ENCODE measurements around the gene SCYL3.

The SCYL3 gene

DNA sequence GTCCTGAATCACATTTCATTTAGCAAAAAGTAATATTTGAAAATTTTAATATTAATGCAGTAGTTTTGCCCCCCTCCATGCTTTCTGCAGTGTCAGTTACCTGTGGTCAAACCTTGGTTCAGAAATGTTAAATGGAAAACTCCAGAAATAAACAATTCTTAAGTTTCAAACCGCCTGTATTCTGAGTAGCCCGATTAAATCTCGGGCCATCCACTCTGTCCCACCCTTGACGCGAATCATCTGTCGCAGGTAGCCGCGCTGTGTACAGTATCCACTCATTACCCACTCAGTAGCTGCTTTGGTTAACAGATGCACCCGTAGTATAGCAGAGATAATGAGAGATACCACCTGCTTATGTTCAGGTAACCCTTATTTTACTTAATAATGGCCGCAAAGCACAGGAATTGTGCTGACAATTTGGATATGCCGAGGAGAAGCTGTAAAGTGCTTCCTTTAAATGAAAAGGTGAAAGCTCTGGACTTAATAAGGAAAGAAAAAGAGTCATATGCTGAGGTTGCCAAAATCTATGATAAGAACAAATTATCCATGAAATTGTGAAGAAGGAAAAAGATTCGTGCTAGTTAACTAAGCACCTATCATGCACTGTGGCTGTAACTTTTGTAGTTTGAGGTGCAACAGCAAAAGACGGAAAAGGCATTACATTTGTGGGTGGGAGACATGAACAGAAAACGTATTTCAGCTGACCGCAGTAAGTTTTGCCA is 889 bp upstream of the SCYL3 start:
- TF ChIP-seq EGR1 (IDR thresholded peaks at IDR 0.05) (no peak), ZBTB7A (IDR thresholded peaks at IDR 0.05; ENCODE audit: low read depth) (no peak), YY1 (IDR thresholded peaks at IDR 0.05; ENCODE audit: low read depth) (no peak), CEBPB (IDR thresholded peaks at IDR 0.05) (no peak), TEAD4 (IDR thresholded peaks at IDR 0.05) (no peak), NFIC (IDR thresholded peaks at IDR 0.05) (no peak), EP300 (IDR thresholded peaks at IDR 0.05; ENCODE audit: borderline replicate concordance) (no peak), TCF12 (IDR thresholded peaks at IDR 0.05; ENCODE audit: low read depth) (no peak), CREB1 (IDR thresholded peaks at IDR 0.05; ENCODE audit: low read depth) (no peak), RAD21 (IDR thresholded peaks at IDR 0.05; ENCODE audit: low read depth) (no peak)
- TF ChIP-seq, protein P1, sequence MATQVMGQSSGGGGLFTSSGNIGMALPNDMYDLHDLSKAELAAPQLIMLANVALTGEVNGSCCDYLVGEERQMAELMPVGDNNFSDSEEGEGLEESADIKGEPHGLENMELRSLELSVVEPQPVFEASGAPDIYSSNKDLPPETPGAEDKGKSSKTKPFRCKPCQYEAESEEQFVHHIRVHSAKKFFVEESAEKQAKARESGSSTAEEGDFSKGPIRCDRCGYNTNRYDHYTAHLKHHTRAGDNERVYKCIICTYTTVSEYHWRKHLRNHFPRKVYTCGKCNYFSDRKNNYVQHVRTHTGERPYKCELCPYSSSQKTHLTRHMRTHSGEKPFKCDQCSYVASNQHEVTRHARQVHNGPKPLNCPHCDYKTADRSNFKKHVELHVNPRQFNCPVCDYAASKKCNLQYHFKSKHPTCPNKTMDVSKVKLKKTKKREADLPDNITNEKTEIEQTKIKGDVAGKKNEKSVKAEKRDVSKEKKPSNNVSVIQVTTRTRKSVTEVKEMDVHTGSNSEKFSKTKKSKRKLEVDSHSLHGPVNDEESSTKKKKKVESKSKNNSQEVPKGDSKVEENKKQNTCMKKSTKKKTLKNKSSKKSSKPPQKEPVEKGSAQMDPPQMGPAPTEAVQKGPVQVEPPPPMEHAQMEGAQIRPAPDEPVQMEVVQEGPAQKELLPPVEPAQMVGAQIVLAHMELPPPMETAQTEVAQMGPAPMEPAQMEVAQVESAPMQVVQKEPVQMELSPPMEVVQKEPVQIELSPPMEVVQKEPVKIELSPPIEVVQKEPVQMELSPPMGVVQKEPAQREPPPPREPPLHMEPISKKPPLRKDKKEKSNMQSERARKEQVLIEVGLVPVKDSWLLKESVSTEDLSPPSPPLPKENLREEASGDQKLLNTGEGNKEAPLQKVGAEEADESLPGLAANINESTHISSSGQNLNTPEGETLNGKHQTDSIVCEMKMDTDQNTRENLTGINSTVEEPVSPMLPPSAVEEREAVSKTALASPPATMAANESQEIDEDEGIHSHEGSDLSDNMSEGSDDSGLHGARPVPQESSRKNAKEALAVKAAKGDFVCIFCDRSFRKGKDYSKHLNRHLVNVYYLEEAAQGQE (IDR thresholded peaks at IDR 0.05; ENCODE audit: low read depth): no peak
- TF ChIP-seq, protein P2, sequence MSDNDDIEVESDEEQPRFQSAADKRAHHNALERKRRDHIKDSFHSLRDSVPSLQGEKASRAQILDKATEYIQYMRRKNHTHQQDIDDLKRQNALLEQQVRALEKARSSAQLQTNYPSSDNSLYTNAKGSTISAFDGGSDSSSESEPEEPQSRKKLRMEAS (IDR thresholded peaks at IDR 0.05): no peak

DNA sequence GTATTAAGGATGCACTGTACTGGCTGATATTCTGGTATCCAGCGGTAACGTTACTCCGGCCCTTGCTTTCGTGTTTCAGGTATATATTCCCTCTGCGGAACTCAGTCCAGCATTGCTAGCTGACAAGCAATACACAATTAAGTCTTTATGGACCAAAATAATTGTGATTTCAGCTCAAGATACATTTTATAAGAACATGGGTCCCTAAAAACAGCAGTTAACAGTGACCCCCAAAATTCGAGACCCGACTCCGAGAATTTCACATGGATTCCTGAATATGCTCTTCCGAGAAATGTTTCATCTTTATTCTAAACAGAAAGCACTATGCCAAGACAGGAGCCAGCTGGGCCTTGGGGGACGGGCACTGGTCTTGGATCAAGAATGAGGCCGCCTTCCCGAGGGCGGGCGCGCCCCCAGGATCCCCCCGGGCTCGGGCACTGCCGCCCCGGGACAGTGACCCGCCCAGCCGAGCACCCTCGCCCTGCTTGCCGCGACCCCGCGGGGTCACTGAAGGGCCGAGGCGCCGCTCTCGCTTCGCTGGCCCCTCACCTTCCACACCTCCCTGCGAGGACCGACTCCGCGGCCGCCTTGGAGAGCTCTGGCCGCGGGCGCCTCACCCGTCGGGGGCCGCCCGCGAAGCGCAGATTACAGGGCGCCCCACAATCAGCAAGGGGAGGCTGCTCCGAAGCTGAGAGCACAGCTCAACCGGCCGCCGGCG is 610 bp downstream of the SCYL3 start:
- TF ChIP-seq ZBTB7A (IDR thresholded peaks at IDR 0.05; ENCODE audit: low read depth) (peak; percentile 68; the same call in 1 of the 2 replicates), EP300 (IDR thresholded peaks at IDR 0.05; ENCODE audit: borderline replicate concordance) (no peak)

DNA sequence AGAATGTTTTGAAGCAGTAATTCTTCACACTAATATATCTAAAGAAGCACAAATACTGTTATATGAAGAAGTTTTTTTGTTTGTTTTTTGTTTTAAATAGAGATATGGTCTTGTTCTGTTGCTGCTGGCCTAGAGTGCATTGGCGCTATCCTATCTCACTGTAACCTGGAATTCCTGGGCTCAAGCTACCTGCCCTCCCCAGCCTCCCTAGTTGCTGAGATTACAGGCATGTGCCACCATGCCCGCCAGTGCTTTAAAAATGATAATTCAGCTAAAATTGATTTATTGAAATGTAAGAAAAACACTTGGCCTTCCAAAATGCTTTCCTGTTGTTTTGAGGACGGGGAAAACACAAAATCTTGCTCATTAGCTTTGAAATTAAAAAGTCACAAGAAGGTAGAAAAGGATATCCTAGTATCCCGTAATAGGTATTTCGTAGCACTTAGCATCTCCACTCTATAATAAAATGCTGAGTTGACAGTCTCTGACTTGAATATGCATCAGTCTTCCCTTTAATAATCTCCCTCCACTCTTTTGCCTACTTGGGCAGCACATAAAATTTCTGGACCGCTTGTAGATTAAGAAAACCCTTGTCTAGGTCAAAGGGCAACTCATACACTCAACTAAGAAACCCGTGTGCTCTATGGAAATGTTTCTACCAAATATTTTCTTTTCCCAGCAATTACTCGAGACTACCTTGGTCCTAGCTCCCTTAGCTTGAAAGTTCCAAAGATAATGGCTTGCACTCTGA is 1.3 kb downstream of the SCYL3 start:
- TF ChIP-seq ZBTB7A (IDR thresholded peaks at IDR 0.05; ENCODE audit: low read depth) (no peak), NFIC (IDR thresholded peaks at IDR 0.05) (no peak), RAD21 (IDR thresholded peaks at IDR 0.05; ENCODE audit: low read depth) (no peak), CEBPB (IDR thresholded peaks at IDR 0.05) (no peak), TCF12 (IDR thresholded peaks at IDR 0.05; ENCODE audit: low read depth) (no peak), EGR1 (IDR thresholded peaks at IDR 0.05) (no peak), CREB1 (IDR thresholded peaks at IDR 0.05; ENCODE audit: low read depth) (no peak), YY1 (IDR thresholded peaks at IDR 0.05; ENCODE audit: low read depth) (no peak), TEAD4 (IDR thresholded peaks at IDR 0.05) (no peak), TAF1 (IDR thresholded peaks at IDR 0.05; ENCODE audit: low read depth) (no peak), FOXM1 (IDR thresholded peaks at IDR 0.05; ENCODE audit: borderline replicate concordance, low read depth) (no peak), EP300 (IDR thresholded peaks at IDR 0.05; ENCODE audit: borderline replicate concordance) (no peak)
- TF ChIP-seq, protein P3, sequence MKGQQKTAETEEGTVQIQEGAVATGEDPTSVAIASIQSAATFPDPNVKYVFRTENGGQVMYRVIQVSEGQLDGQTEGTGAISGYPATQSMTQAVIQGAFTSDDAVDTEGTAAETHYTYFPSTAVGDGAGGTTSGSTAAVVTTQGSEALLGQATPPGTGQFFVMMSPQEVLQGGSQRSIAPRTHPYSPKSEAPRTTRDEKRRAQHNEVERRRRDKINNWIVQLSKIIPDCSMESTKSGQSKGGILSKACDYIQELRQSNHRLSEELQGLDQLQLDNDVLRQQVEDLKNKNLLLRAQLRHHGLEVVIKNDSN (IDR thresholded peaks at IDR 0.05): no peak
- TF ChIP-seq, protein P2 (IDR thresholded peaks at IDR 0.05): no peak
- TF ChIP-seq, protein P1 (IDR thresholded peaks at IDR 0.05; ENCODE audit: low read depth): no peak

DNA sequence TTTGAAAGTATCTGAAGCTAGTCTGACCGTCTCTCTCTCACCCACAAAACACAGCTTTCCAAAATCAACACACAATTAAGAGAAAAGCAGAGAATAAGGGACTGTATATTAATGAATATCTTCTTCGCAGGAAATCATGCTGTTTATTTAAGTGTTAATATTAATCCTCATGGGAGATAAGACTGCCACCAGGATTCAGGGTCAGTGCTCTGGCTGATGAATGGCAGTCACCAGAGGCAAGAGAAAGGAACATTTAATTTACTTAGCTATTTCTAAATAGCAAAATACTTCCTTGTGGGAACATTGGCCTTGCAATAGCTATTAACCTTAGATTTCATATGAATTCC is 2.2 kb downstream of the SCYL3 start:
- TF ChIP-seq NFIC (IDR thresholded peaks at IDR 0.05): 0 out of 2 replicates have a peak, but pooled peaks have one; percentile 5
- no peak for TF ChIP-seq TCF12 (IDR thresholded peaks at IDR 0.05; ENCODE audit: low read depth)

DNA sequence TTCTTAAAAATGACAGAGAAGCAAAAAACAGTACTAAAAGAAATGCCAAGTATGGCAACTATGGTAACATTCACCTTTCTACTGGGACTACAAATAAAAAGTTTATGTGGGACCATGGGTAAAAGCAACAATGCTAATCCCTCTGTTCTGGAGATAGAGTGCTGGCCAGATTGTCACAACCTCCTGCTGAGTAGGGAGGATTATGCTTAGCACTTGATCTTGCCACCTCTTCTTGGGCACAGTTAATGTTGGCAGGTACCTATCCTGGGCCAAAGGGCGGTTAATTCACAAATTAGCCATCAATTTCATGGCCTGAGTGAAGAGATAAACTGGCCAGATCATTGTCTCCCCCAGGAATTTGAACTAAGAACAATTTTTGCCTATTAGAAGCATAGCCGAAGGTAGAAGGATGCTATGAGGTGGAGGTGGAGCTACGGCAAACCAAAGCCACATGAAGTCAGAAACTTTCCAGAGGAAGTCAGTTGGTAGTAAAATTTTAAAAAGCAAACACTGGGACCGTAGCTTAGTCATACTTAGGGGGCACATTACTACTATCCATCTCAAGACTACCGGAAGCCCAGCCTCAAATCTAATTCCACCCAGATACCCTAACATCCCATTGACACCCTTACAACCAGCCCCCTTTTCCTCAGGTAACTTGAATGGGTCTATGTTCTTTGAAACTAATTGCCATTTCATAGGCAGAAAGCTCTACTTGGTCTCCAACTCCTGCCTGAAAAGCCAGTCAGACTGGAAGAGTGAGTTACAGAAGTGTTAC is 2.7 kb downstream of the SCYL3 start:
- TF ChIP-seq NFIC (IDR thresholded peaks at IDR 0.05) (0 out of 2 replicates have a peak, but pooled peaks have one; percentile 31), TAF1 (IDR thresholded peaks at IDR 0.05; ENCODE audit: low read depth) (no peak), FOXM1 (IDR thresholded peaks at IDR 0.05; ENCODE audit: borderline replicate concordance, low read depth) (peak; percentile 16; the same call in 1 of the 2 replicates), RAD21 (IDR thresholded peaks at IDR 0.05; ENCODE audit: low read depth) (no peak)
- TF ChIP-seq, protein P3 (IDR thresholded peaks at IDR 0.05): no peak
- TF ChIP-seq, protein P2 (IDR thresholded peaks at IDR 0.05): peak; percentile 40; the same call in 1 of the 2 replicates
- TF ChIP-seq, protein P1 (IDR thresholded peaks at IDR 0.05; ENCODE audit: low read depth): no peak
